Keratinocyte (primary cell): Measurements from ENCODE around the gene KRT77. TPM values are rescaled to one million over a fixed set of nuclear protein-coding genes. Genes with fewer than 3 reads are reported as not detected.

Experiments
- DNase-seq: peaks from one replicate; pipeline ENCODE4 v3.0.0-alpha.2; 2011; ENCODE audit warnings: low read depth, missing footprints, low spot score
- FAIRE-seq: peaks from 2 replicates; lab custom pipeline; 2011; peaks lifted over from hg19 to GRCh38; lab: Jason Lieb, UNC
- H2AFZ ChIP-seq: 2 replicates; pipeline ENCODE4 v1.6.0; 2012; ENCODE audit warnings: low read length, control low read depth, inconsistent platforms; ENCODE audit not compliant: control insufficient read depth
- H3K27ac ChIP-seq: 2 replicates; pipeline ENCODE4 v1.5.1; 2011; ENCODE audit warnings: low read length; ENCODE audit not compliant: control insufficient read depth, insufficient read depth
- H3K27me3 ChIP-seq: 3 replicates; pipeline ENCODE4 v1.6.0; 2011; ENCODE audit warnings: low read length; ENCODE audit not compliant: control insufficient read depth, insufficient read depth; ENCODE audit errors: extremely low read depth
- H3K36me3 ChIP-seq, 2 experiments: 2 replicates in 1 of 2; 3 replicates in 1 of 2; pipeline ENCODE4 v1.5.1; 2011; ENCODE audit warnings: low read length in 2 of 2, mild to moderate bottlenecking in 1 of 2; ENCODE audit not compliant: control insufficient read depth in 2 of 2, insufficient read depth in 2 of 2; ENCODE audit errors: extremely low read depth in 1 of 2
- H3K4me1 ChIP-seq: 3 replicates; pipeline ENCODE4 v1.5.1; 2011; ENCODE audit warnings: low read length; ENCODE audit not compliant: control insufficient read depth, insufficient read depth; ENCODE audit errors: extremely low read depth
- H3K4me2 ChIP-seq: 3 replicates; pipeline ENCODE4 v1.6.0; 2011; ENCODE audit warnings: low read depth, low read length; ENCODE audit not compliant: control insufficient read depth, insufficient read depth; ENCODE audit errors: extremely low read depth
- H3K4me3 ChIP-seq, 3 experiments: fragments of 200-600 bp in 1 of 3; sonication (generic) in 1 of 3; 2 replicates in 2 of 3; 3 replicates in 1 of 3; pipeline ENCODE4 v1.5.1; 2011 to 2016; ENCODE audit warnings: low read length in 3 of 3, mild to moderate bottlenecking in 3 of 3, control low read depth in 2 of 3, inconsistent platforms in 1 of 3, low read depth in 1 of 3, mixed read lengths in 1 of 3, mixed run types in 1 of 3, moderate library complexity in 1 of 3; ENCODE audit not compliant: control insufficient read depth in 2 of 3, insufficient read depth in 2 of 3; ENCODE audit errors: extremely low read depth in 1 of 3
- H3K79me2 ChIP-seq: 2 replicates; pipeline ENCODE4 v1.6.0; 2012; ENCODE audit warnings: low read length; ENCODE audit not compliant: control insufficient read depth, insufficient read depth
- H3K9ac ChIP-seq: 3 replicates; pipeline ENCODE4 v1.6.0; 2011; ENCODE audit warnings: low read length; ENCODE audit not compliant: control insufficient read depth, insufficient read depth; ENCODE audit errors: extremely low read depth
- H3K9me1 ChIP-seq: 3 replicates; pipeline ENCODE4 v1.6.0; 2011; ENCODE audit warnings: low read length; ENCODE audit not compliant: control insufficient read depth, insufficient read depth; ENCODE audit errors: extremely low read depth
- H3K9me3 ChIP-seq: 2 replicates; pipeline ENCODE4 v1.5.1; 2012; ENCODE audit warnings: low read depth, low read length; ENCODE audit not compliant: control insufficient read depth
- H4K20me1 ChIP-seq: 3 replicates; pipeline ENCODE4 v1.6.0; 2011; ENCODE audit warnings: low read length; ENCODE audit not compliant: control insufficient read depth, insufficient read depth; ENCODE audit errors: extremely low read depth
- EZH2 ChIP-seq: IDR thresholded peaks from one replicate; pipeline ENCODE4 v1.6.1; 2012; ENCODE audit warnings: inconsistent platforms, mild to moderate bottlenecking, low read length, moderate library complexity
- dilution Hi-C: fragments of 300-500 bp; cut with MboI; formaldehyde crosslinking; loops from one replicate; pipeline ENCODE4 v1.7.0; 2020; ENCODE audit warnings: low sequenced_read_pairs; ENCODE audit not compliant: extremely low pct_ligation_motif_present
- polyA plus RNA-seq, 5 experiments: library from polyadenylated mRNA; depleted of rRNA in 3 of 5; stranded (reverse) in 3 of 5; stranded (forward) in 1 of 5; unstranded in 1 of 5; fragments of >200 nt; gene quantifications; 1 replicate in 1 of 5; 2 replicates in 3 of 5; 3 replicates in 1 of 5; pipeline versions ENCODE4 v1.2.1 to v1.2.3, GENCODE V29; 2011 to 2012; ENCODE audit warnings: missing spikeins in 2 of 5, low read depth in 1 of 5, low replicate concordance in 1 of 5
- TF ChIP-seq, protein P1 (sequence below), 3 experiments: IDR thresholded peaks in 1 of 3; conservative IDR thresholded peaks in 1 of 3; optimal IDR thresholded peaks in 1 of 3; 2 replicates in 2 of 3; 3 replicates in 1 of 3; pipeline versions ENCODE3 to v1.5.1; 2011; ENCODE audit warnings: low read length in 3 of 3, mild to moderate bottlenecking in 3 of 3, moderate library complexity in 2 of 3, control low read depth in 1 of 3, inconsistent platforms in 1 of 3; ENCODE audit not compliant: insufficient read depth in 2 of 3; ENCODE audit errors: extremely low read depth in 1 of 3

The KRT77 gene
- polyA plus RNA-seq, 1 donor (not counting 4 experiments of a cell fraction or from before 2014, with no cell fraction given): 1.3 TPM

DNA sequence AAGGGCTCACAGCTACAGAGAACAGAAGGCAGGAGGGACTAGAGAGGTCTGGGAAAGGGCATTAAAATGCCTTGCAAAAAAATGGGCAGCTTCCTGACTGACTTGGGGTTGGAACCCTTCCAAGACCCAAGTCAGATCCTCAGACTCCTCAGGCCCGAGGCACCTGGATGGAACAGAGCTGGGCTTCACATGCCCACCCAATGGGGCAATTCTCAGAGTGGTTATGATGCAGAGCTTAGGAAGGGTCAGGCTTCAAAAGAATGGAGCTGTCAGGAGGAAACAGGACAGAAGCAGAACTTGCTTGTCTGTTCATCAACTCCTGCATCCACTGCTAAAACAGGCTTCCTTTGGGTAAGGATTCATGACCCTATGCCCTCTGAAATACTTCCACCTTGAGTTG, 13.4 kb downstream of the KRT77 start:
- dilution Hi-C loops: no loop called here
- Histone ChIP-seq H3K79me2 (no peaks in the 10 kb centered on the region), H3K4me2 (no peak overlapping the region), H3K36me3 (no peaks in the 10 kb centered on the region), H3K9me3 (no peaks in the 10 kb centered on the region), H3K4me3 (no peak overlapping the region), H3K27ac (no peak overlapping the region), H2AFZ (no peak overlapping the region), H3K9ac (no peak overlapping the region), H3K27me3 (peaks cover 37% of the 10 kb centered on the region), H3K9me1 (no peaks in the 10 kb centered on the region), H4K20me1 (no peaks in the 10 kb centered on the region), H3K4me1 (peaks cover 15% of the 10 kb centered on the region)
- no peak for DNase-seq
- TF ChIP-seq, protein P1, sequence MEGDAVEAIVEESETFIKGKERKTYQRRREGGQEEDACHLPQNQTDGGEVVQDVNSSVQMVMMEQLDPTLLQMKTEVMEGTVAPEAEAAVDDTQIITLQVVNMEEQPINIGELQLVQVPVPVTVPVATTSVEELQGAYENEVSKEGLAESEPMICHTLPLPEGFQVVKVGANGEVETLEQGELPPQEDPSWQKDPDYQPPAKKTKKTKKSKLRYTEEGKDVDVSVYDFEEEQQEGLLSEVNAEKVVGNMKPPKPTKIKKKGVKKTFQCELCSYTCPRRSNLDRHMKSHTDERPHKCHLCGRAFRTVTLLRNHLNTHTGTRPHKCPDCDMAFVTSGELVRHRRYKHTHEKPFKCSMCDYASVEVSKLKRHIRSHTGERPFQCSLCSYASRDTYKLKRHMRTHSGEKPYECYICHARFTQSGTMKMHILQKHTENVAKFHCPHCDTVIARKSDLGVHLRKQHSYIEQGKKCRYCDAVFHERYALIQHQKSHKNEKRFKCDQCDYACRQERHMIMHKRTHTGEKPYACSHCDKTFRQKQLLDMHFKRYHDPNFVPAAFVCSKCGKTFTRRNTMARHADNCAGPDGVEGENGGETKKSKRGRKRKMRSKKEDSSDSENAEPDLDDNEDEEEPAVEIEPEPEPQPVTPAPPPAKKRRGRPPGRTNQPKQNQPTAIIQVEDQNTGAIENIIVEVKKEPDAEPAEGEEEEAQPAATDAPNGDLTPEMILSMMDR (optimal IDR thresholded peaks at IDR 0.05 in 1 of 3, IDR thresholded peaks at IDR 0.05 in 1 of 3, conservative IDR thresholded peaks at IDR 0.05 in 1 of 3; ENCODE audit: extremely low read depth in 1 of 3, insufficient read depth in 2 of 3, low read length in 3 of 3): no peak
- no peak for TF ChIP-seq EZH2
- FAIRE-seq: no peak

GRCh38 chr12:52689239-52689638, 14.1 kb downstream of the KRT77 start:
- H3K9me1 ChIP-seq: no peaks in the 10 kb centered on the region
- DNase-seq: no peak
- peaks cover 15% of the 10 kb centered on the region for H3K4me1 ChIP-seq
- H3K9me3 ChIP-seq: no peaks in the 10 kb centered on the region
- H3K4me3 ChIP-seq: no peak overlapping the region
- FAIRE-seq: no peak
- no peak overlapping the region for H3K4me2 ChIP-seq
- peaks cover 36% of the 10 kb centered on the region for H3K27me3 ChIP-seq
- TF ChIP-seq EZH2: no peak
- TF ChIP-seq, protein P1 (optimal IDR thresholded peaks at IDR 0.05 in 1 of 3, IDR thresholded peaks at IDR 0.05 in 1 of 3, conservative IDR thresholded peaks at IDR 0.05 in 1 of 3; ENCODE audit: extremely low read depth in 1 of 3, insufficient read depth in 2 of 3, low read length in 3 of 3): no peak
- dilution Hi-C loops: no loop called here
- H3K79me2 ChIP-seq: no peaks in the 10 kb centered on the region
- no peak overlapping the region for H3K27ac ChIP-seq
- no peaks in the 10 kb centered on the region for H3K36me3 ChIP-seq
- H3K9ac ChIP-seq: no peak overlapping the region
- H4K20me1 ChIP-seq: no peaks in the 10 kb centered on the region
- H2AFZ ChIP-seq: no peak overlapping the region
